Body of pancreas (tissue), 4 donors: ENCODE measurements around the gene SNRNP200.

Experiments used
- CTCF ChIP-seq, 7 experiments: fragments of 450-650 bp in 4 of 7; fragments of 200-600 bp in 3 of 7; sonication (generic) in 3 of 7; IDR thresholded peaks; one replicate each; pipeline ENCODE4 v1.5.1; 2016 to 2019; ENCODE audit warnings: antibody characterized with exemption in 7 of 7
- POLR2A ChIP-seq, 3 donors: fragments of 450-650 bp; IDR thresholded peaks; one replicate each; pipeline ENCODE4 v1.6.1; 2016; ENCODE audit warnings: antibody characterized with exemption in 3 of 3, mild to moderate bottlenecking in 2 of 3

GRCh38 chr2:96252526-96252925, 52.8 kb downstream of the SNRNP200 start:
- no peak for TF ChIP-seq CTCF (IDR thresholded peaks at IDR 0.05)
- no peak for TF ChIP-seq POLR2A (IDR thresholded peaks at IDR 0.05)
